HG03025 (cell line): ENCODE data around the gene FGA.

Experiments
- ATAC-seq: cut with Tn5 transposase; IDR thresholded peaks from one replicate; pipeline ENCODE4 v1.9.1; 2021; ENCODE audit warnings: mild to moderate bottlenecking, moderate library complexity; ENCODE audit not compliant: unreplicated experiment, low FRiP score

The FGA gene

DNA sequence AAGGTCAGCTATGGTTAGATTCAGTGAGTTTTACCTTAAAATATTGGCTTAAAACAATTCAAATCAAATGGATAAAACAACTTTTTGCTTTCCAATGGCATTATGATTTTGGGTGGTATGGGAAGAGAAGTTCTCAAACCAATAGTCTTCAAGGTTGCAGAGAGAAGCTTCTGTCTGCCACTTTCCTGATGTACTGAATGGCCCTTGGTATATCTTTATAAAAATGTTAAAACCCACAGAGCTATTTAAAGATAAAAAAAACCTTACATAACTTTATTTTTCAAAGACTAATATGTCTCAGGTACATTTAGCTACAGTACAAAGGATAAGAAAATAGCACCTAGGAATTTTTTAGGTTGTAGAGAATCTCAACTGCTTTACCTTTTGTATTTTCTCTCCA is 6.9 kb downstream of the FGA start:
- no peak for ATAC-seq

DNA sequence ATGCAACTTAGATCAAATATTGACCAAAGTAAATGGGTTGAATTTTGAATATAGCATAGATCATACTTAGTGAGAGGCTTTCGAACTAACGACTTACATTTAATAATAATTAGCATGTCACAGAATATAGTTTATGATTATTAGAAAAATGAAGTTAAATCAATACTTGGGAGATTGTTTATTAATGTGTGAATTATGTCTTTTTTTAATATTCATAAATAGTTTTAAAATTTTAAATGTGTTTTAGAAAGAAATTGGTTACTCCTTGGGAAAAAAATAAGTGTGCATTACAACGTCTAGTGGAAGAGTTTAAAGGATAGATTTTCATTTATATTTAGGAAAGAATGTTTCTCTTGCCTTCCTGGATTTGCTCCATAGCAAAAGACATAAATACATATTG is 7.3 kb downstream of the FGA start:
- no peak for ATAC-seq

DNA sequence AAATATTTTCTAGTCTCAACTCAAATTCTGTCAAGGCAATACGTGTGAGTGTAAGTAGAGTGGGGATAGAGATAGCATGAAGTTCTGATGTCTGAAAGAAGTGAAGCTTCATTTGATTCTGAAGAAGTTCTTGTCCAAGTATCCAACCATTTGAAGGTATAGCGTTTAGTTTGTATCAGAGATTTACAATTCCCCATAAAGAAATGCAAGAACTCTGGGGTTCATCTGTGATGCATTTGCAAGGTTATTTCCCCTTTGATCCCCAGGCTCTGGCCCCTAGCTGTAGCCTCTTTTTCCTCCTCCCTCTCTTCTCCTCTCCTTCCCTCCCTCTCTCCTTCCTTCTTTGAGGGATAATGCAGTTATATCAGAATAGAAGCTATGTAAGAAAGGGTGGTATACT is 7.8 kb downstream of the FGA start:
- no peak for ATAC-seq

DNA sequence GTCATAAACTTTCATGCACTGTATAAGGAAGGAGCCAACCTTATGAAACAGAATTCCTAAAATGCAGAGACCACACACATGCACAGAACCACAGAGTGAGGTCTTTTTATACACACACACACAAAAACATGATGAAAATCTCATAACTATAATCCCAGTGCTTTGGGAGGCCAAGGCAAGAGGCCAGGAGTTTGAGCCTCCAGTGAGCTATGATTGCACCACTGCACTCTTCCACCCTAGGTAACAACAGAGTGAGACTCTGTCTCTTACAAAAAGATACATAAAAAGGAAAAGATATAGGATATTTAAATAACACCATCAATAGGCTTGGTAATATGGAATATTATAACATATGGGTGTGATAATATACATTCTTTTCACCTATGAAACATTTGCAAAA is 10.6 kb downstream of the FGA start:
- no peak for ATAC-seq

DNA sequence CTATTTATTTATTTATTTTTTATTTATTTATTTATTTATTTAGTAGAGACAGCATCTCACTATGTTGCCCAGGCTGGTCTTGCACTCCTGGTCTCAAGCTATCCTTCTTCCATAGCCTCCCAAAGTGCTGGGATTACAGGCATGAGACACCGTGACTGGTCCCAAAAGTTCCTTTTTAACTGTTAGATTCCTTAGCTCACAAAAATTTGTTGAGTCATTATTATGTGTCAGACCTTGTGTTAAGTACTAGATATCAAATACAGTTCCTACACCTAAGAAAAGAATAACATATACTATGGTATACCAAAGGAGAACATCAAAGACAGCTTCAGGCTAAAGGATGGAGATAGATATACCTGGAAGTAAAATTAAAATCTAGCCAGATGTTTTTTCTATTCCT is 11.6 kb downstream of the FGA start:
- ATAC-seq, result no peak

DNA sequence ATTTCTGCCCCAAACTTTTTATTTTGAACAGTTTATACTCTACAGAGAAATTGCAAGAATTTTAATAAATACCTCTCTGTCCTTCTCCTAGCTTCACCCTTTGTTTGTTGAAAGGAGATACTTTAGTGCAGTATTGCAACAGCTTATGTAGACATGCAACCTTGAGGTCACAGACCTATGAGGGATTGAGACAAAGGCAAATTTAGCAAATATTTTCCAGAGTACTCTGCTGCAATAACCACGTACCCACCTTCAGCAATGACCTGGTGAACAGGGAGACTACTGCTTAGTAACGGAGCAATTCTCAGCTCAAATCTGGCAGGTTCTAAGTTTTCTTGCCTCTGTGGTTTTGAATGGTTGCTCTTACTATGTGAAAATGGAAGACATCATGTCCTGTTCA is 13.2 kb downstream of the FGA start:
- no peak for ATAC-seq

DNA sequence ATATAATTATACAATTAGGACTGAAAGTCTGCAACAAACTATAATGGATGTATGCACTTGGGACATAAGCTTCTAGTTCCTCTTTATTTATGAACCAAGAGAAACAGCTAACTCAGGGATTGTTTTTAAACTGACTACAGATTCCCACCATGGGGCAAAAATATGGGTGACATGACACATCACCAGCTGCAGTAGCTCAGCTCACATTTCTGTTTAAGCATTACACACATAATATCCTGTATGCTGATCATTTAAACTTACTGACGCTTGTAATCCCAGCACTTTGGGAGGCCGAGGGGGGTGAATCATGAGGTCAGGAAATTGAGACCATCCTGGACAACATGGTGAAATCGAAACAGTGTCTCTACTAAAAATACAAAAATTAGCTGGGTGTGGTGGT is 16.2 kb downstream of the FGA start:
- ATAC-seq, result no peak

DNA sequence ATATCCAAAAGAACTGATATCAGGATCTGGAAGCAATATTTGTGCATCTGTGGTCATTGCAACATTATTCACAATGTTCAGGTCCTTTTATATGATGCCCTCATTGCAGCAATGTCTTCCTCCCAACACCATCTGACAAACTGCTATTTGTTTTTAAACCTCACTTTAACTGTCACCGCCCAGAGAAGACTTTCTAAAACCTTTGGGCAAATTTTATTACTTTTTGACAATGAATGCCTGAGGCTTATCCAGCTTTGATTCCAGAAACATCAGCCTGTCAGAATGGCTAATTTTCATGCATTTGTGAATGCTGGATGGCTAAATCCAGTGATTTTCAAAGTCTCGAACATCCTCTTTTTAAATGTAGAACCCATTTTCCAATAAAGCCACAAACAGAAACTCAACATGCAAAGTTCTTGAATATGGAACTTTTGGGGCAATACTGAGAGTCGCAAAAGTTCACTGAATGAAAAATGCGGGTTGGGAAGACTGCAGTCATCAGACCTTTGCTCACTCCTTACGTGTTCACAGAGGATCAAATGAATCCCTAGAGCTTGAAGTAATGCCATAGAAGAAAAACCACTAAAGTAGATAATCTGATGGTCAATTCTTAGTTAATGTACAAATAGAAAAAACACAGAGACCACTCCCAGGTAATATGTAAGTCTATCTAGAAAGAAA is 17.2 kb downstream of the FGA start:
- no peak for ATAC-seq

DNA sequence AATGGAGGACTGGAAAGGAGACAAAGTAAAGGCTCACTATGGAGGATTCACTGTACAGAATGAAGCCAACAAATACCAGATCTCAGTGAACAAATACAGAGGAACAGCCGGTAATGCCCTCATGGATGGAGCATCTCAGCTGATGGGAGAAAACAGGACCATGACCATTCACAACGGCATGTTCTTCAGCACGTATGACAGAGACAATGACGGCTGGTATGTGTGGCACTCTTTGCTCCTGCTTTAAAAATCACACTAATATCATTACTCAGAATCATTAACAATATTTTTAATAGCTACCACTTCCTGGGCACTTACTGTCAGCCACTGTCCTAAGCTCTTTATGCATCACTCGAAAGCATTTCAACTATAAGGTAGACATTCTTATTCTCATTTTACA is 21.0 kb downstream of the FGA start:
- ATAC-seq, result no peak

DNA sequence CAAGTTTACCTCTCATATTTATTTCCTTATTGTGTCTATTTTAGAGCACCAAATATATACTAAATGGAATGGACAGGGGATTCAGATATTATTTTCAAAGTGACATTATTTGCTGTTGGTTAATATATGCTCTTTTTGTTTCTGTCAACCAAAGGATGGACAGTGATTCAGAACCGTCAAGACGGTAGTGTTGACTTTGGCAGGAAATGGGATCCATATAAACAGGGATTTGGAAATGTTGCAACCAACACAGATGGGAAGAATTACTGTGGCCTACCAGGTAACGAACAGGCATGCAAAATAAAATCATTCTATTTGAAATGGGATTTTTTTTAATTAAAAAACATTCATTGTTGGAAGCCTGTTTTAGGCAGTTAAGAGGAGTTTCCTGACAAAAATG is 21.5 kb downstream of the FGA start:
- no peak for ATAC-seq

DNA sequence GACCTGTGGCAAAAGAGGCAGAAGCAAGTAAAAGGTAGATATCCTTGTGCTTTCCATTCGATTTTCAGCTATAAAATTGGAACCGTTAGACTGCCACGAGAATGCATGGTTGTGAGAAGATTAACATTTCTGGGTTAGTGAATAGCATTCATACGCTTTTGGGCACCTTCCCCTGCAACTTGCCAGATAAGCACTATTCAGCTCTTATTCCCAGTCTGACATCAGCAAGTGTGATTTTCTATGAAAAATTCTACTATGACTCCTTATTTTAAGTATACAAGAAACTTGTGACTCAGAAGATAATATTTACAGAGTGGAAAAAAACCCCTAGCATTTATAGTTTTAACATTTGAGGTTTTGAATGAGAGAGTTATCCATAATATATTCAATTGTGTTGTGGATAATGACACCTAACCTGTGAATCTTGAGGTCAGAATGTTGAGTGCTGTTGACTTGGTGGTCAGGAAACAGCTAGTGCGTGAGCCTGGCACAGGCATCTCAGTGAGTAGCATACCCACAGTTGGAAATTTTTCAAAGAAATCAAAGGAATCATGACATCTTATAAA is 23.8 kb downstream of the FGA start:
- no peak for ATAC-seq

DNA sequence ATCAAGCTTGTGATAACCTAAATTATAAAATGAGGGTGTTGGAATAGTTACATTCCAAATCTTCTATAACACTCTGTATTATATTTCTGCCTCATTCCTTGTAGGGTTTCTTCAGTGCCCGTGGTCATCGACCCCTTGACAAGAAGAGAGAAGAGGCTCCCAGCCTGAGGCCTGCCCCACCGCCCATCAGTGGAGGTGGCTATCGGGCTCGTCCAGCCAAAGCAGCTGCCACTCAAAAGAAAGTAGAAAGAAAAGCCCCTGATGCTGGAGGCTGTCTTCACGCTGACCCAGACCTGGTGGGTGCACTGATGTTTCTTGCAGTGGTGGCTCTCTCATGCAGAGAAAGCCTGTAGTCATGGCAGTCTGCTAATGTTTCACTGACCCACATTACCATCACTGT is 24.8 kb downstream of the FGA start:
- no peak for ATAC-seq

DNA sequence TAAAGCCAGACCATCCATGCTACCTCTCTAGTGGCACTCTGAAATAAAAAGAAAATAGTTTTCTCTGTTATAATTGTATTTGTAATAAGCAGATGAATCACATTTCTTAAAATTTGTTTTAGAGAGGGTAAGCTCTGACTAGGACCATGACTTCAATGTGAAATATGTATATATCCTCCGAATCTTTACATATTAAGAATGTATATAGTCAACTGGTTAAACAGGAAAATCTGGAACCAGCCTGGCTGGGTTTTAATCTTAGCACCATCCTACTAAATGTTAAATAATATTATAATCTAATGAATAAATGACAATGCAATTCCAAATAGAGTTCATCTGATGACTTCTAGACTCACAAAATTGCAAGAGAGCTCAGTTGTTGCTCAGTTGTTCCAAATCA is 26.2 kb downstream of the FGA start:
- no peak for ATAC-seq

DNA sequence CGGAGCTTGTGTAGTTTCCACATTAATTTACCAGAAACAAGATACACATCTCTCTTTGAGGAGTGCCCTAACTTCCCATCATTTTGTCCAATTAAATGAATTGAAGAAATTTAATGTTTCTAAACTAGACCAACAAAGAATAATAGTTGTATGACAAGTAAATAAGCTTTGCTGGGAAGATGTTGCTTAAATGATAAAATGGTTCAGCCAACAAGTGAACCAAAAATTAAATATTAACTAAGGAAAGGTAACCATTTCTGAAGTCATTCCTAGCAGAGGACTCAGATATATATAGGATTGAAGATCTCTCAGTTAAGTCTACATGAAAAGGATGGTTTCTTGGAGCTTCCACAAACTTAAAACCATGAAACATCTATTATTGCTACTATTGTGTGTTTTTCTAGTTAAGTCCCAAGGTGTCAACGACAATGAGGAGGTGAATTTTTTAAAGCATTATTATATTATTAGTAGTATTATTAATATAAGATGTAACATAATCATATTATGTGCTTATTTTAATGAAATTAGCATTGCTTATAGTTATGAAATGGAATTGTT is 27.8 kb downstream of the FGA start, which contains the start of gene FGB:
FGB (plus strand) TSS at position 315 of the 558 bp plus-strand sequence; CDS start at position 323, 8 bp downstream.
- no peak for ATAC-seq

DNA sequence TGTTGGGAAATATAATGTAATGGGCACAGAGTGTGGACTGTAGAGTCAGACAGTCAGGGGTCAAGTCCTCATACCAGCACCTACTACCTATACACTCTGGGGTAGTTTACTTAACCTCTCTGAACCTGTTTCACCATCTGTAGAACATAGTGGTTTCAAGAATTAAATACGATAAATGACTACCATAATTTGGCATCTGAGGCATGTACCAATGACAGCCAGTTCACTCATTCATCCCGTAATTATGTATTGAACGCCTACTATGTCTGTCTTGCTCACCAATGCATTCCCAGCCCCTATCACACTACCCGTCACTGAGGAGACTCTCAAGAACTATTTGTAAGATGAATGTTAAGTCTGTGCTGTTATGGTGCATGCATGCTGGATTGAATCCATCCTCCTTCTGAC is 29.7 kb downstream of the FGA start:
- ATAC-seq, result no peak

DNA sequence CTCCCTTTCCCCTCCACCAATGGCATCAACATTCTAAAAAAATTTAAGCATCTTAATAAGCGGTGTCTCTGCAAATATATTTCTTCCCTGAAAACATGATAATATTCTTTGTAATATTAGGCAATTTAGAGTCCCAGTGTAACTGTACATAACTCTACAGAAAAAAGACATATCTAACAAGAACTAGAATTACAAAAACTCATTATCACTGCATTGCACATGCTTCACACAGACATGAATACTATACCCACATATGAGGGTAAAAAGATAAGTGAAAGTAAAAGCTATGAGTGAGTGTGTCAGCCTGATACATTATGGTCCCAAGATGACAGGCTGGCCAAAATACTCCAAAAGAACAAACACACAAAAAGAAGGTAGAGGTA is 30.1 kb downstream of the FGA start:
- ATAC-seq, result no peak

DNA sequence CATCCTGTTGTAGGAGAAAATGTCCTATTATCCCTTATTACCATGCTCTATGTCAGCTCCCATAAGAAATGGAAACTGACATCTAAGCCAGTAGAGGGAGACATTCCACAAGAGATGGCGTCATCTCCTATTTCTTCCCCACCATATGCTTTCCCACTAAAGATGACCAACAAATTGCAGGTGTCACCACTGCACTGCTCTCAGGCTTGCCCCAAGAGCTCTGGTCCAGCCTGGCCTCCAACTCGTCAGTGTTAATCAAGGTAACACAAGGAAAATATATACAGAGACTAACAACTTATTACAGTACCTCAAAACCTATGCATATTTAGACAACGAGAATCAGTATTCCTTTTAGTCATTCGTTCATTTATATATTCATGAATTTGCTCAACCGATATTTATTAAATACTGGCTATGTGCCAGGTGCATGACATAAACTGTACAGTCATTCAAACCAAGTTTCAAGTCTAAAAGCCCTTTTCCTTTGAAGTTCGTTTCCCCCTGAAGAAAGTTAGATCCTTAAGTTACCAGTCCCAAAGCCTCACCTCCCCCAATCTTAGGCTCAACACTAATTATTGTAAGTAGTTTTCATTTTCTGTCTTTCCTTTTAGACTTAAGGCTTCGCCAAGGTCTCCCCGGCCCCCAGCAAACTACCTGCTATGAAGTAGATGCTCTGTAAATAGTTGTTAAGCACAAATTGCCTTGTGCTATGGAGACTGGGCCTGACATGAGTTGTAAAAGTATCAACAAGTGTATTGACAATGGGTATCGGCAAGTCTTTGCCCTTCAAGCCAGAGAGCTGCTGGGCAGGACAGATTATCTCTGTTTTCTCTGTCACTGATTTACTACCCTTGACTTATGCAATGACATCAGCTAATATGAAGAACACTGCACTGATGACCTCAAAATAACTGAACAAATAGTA is 30.8 kb downstream of the FGA start:
- peak; percentile 90 for ATAC-seq

DNA sequence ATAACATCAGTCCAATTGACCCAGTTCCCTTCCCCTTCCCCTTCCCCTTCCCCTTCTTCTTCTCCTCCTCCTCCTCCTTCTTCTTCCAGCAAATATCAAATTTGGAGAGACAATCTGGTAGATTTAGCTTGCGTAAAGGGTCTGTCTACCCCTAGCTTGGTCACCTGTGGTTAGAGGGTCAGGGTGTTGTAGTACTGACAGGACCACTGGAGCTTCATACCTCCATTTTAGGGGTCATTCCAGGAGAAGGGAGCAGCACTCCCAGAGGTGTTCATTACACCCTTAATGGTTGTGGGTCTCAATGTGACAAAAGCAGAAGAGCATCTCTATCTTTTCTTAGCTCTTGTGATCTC is 31.4 kb downstream of the FGA start:
- no peak for ATAC-seq

DNA sequence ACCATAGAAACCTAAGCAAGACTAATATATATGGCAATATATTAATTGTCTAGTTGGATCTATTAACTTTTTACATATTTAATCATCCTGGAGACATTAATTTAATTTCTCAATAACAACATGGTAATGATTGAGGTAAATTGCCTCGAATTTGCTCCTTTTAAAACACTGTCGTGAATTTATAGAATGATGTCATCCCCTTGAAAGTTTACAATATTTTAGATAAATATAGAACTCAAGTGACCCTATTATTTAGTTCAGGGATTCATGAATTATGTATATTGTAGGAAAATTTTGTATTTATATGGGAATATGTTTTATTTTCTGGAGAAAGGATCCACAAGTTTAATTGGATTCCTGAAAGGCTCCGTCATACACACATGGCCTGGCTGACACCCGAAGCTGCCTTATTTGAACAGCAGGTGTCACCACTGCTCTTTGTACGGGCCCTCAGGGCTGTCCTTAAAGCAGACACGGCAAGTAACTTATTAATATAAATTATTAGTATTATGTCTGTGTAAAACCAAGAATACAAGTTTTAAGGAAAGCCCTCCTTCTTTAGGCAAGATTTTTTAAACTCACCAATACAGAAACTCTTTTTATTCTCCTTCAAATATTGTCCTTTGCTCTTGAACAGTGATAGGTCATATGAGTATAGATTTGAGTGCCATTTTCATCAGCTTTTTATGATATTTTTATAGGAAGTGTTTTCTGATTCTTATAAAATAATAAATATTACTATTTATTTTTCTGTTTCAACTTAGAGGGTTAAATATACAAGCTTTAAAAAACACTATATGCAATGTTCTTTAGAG is 38.5 kb downstream of the FGA start:
- peak; percentile 40 for ATAC-seq
